Epithelial cell of esophagus (primary cell): ENCODE measurements around the gene CNTNAP5.

ENCODE experiments used
- DNase-seq: peaks from one replicate; pipeline ENCODE4 v3.0.0; 2010; ENCODE audit warnings: low read depth
- H3K4me3 ChIP-seq: 2 replicates; pipeline ENCODE4 v1.5.1; 2011; ENCODE audit warnings: mild to moderate bottlenecking, low read length, control low read depth
- TF ChIP-seq, protein P1 (sequence below): IDR thresholded peaks from 2 replicates; pipeline ENCODE4 v1.5.1; 2011; ENCODE audit warnings: low read depth, mild to moderate bottlenecking, low read length, control low read depth, inconsistent platforms; ENCODE audit not compliant: insufficient read depth; ENCODE audit errors: missing control alignments

Gene CNTNAP5

GRCh38 chr2:124536591-124536990, 511.5 kb downstream of the CNTNAP5 start:
- TF ChIP-seq, protein P1, sequence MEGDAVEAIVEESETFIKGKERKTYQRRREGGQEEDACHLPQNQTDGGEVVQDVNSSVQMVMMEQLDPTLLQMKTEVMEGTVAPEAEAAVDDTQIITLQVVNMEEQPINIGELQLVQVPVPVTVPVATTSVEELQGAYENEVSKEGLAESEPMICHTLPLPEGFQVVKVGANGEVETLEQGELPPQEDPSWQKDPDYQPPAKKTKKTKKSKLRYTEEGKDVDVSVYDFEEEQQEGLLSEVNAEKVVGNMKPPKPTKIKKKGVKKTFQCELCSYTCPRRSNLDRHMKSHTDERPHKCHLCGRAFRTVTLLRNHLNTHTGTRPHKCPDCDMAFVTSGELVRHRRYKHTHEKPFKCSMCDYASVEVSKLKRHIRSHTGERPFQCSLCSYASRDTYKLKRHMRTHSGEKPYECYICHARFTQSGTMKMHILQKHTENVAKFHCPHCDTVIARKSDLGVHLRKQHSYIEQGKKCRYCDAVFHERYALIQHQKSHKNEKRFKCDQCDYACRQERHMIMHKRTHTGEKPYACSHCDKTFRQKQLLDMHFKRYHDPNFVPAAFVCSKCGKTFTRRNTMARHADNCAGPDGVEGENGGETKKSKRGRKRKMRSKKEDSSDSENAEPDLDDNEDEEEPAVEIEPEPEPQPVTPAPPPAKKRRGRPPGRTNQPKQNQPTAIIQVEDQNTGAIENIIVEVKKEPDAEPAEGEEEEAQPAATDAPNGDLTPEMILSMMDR, result no peak
- no peak overlapping the region for H3K4me3 ChIP-seq
- no peak for DNase-seq

GRCh38 chr2:124538549-124538948, 513.5 kb downstream of the CNTNAP5 start:
- no peak for DNase-seq
- H3K4me3 ChIP-seq, result no peak overlapping the region
- TF ChIP-seq, protein P1, result no peak

- no peak overlapping the region for H3K4me3 ChIP-seq
- TF ChIP-seq, protein P1, result no peak
- no peak for DNase-seq
These were observed 515.7 kb downstream of the CNTNAP5 start for GRCh38 chr2:124540805-124541204.

GRCh38 chr2:124542932-124543640, 518.0 kb downstream of the CNTNAP5 start:
- no peak for DNase-seq
- H3K4me3 ChIP-seq, result no peak overlapping the region
- TF ChIP-seq, protein P1, result no peak

DNA sequence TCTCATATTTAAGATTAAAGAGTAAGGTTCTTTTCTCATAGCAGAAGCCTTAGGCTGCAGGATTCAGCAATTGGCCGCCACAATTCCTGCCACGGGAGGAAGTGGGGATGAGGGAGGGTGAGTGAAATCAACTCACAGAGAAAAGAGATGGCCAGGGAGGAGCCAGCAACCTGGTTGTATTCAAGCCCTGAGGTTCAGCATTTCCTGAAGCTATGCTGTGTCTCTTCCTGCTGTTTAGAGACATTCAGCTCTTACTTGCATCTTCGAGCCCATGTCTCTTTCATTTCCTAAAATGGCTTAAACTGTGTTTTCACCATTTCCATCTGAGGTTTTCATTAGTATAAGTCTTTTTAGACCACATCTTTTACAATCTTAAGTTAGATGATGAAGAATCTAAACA, 522.6 kb downstream of the CNTNAP5 start:
- TF ChIP-seq, protein P1, result no peak
- no peak overlapping the region for H3K4me3 ChIP-seq
- DNase-seq, result no peak

- no peak for DNase-seq
- TF ChIP-seq, protein P1, result no peak
- no peak overlapping the region for H3K4me3 ChIP-seq
These were observed 533.3 kb downstream of the CNTNAP5 start for GRCh38 chr2:124558277-124558905.
